ENCODE results near the gene COL10A1.

- TF ChIP-seq CTCF (IDR thresholded peaks at IDR 0.05; ENCODE audit: low read length) (no peak), EZH2 (IDR thresholded peaks at IDR 0.05; ENCODE audit: borderline replicate concordance, low read length) (no peak)
Measured at GRCh38 chr6:116170358-116171057, 44.6 kb upstream of the COL10A1 start.
